ENCODE measurements around the gene SMIM44. TPM values are rescaled to one million over a fixed set of nuclear protein-coding genes. Genes with fewer than 3 reads are reported as not detected.

SMIM44 gene
- polyA plus RNA-seq, 1 donor, result 1.6 TPM

DNA sequence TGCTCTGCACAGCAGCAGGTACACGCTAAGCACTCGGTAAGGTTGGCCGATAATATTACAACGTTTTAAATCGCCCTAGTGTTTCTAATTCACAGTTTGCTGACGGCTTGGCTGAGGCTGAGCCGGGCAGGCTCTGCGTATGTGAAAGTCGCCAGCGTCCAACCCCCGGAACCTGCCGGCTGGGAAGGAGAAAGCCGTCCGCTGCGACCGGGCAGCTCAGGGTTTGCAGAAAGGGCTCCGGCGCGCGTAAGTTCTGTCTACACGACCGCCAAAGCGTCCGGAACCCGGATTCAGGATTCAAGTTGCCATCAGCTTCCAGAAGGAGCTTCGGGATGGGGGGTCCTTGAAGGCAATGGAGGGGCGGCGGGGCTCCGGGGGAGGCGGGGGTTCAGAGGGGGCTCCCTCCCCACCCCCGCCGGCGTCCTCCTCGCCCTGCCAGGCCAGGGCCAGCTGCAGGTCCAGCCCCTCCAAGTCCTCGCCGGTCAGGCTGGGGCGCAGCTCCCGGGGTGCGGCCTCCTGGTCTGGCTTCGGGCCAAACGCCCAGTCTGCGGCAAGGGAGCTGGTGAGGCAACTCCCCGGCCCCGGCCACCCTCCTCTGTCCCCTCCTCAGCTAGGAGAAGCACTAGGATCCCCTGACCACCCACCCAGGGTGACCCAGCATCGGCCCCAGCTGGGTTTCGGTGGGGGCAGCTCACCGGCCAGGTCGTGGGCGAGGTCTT lies 575 bp downstream of the SMIM44 start:
- peak overlapping the region; percentile 92 for H3K27ac ChIP-seq (ENCODE audit: low read length)
- H3K4me3 ChIP-seq (ENCODE audit: low read length), result no peak overlapping the region
- H3K4me1 ChIP-seq (ENCODE audit: control insufficient read depth, insufficient read depth, low read length), result peaks cover 30% of the 10 kb centered on the region
- DNase-seq, result no peak
- H3K36me3 ChIP-seq (ENCODE audit: control insufficient read depth, insufficient read depth, low read length), result peaks cover 2% of the 10 kb centered on the region
- H3K27me3 ChIP-seq (ENCODE audit: control insufficient read depth, insufficient read depth, low read length), result peaks cover 5% of the 10 kb centered on the region
- WGBS (ENCODE audit: insufficient coverage, low lambda C conversion rate), result 96% methylated on average over 5 of the region's 49 CpGs
- peaks cover 8% of the 10 kb centered on the region for H3K9me3 ChIP-seq (ENCODE audit: control insufficient read depth, low read depth, low read length)

DNA sequence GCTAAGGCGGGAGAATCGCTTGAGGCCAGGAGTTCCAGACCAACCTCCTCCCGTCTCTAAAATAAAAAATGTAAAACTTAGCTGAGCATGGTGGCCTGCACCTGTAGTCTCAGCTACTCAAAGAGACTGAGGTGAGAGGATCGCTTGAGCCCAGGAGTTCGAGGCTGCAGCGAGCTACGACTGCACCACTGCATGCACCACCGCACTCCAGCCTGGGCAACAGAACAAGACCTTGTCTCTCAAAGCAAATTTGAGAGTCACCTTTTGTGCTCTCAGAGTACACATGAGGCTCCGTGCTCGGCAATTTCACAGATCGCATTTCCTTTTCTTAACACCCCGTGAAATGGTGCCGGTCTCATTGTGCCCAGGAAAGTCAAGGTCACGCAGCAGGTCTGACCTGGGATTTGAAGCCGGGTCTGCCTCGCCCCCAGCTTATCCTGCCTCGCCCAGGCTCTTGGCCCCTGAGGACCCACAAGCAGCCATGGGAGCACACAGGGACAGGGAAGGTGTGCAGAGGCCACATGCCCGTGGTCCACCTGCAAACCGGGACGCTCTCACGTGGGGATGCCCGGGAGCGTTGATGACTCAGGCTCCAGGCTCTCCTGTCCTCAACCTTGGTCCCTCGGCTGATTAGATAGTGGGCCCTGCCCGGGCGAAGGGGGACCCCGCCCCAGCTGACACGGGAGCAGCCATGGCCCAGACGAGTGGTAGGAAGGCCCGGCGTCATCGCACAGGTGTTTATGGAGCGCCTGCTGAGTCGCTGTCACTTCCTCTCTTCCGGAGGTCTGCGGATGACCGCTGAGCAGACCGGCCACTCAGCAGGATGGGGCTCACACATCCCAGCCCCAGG lies 1.8 kb downstream of the SMIM44 start:
- Histone ChIP-seq H3K36me3 (ENCODE audit: control insufficient read depth, insufficient read depth, low read length) (peaks cover 7% of the 10 kb centered on the region), H3K9me3 (ENCODE audit: control insufficient read depth, low read depth, low read length) (peaks cover 10% of the 10 kb centered on the region), H3K4me1 (ENCODE audit: control insufficient read depth, insufficient read depth, low read length) (peaks cover 30% of the 10 kb centered on the region), H3K4me3 (ENCODE audit: low read length) (no peak overlapping the region), H3K27me3 (ENCODE audit: control insufficient read depth, insufficient read depth, low read length) (peaks cover 5% of the 10 kb centered on the region), H3K27ac (ENCODE audit: low read length) (peak overlapping the region; percentile 92)
- no CpG with 5 or more reads among the region's 38 CpGs for WGBS (ENCODE audit: insufficient coverage, low lambda C conversion rate)
- peak; percentile 95 to 97 for DNase-seq

DNA sequence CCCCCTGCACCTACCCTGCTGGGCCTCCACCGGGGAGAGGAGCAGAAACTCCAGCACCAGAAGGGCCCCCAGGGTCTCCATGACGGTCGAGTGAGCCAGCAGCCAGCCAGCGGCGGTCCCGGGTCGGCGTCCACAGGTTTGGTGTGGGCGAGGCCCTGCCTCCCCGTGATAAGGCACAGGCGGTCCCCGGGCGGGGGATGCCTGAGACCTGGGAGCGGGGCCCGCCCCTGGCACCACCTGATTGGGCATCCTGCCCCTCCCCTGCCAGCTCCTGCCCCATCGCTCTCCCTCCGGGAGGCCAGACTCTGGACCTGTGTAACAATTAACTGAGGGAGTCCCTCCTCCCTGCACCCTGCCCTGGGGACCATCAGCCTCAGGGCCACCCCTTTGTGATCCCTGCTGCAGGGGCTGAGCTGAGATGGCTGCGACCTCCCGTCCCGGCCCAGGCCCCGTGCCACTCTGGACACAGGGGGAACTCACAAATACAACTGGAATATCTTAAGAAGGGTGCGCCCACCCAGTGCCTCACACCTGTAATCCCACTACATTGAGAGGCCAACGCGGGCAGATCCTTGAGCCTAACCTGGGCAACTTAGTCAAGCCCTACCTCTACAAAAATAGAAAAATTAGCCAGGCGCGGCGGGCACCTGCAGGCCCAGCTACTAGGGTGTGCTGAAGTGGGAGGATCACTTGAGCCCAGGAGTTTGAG lies 2.7 kb downstream of the SMIM44 start, which contains the start of gene SMIM24:
Gene SMIM24 (minus strand): TSS at position 143 of the 709 bp plus-strand sequence. CDS start 62 bp downstream, at position 81.
- peaks cover 5% of the 10 kb centered on the region for H3K27me3 ChIP-seq (ENCODE audit: control insufficient read depth, insufficient read depth, low read length)
- WGBS (ENCODE audit: insufficient coverage, low lambda C conversion rate), result no CpG with 5 or more reads among the region's 27 CpGs
- H3K27ac ChIP-seq (ENCODE audit: low read length), result peak within 1 kb of the TSS; percentile 92
- peaks cover 30% of the 10 kb centered on the region for H3K4me1 ChIP-seq (ENCODE audit: control insufficient read depth, insufficient read depth, low read length)
- H3K4me3 ChIP-seq (ENCODE audit: low read length), result peak within 1 kb of the TSS; percentile 58
- H3K36me3 ChIP-seq (ENCODE audit: control insufficient read depth, insufficient read depth, low read length), result peaks cover 15% of the 10 kb centered on the region
- DNase-seq, result peak; percentile 96 to 98
- peaks cover 10% of the 10 kb centered on the region for H3K9me3 ChIP-seq (ENCODE audit: control insufficient read depth, low read depth, low read length)

DNA sequence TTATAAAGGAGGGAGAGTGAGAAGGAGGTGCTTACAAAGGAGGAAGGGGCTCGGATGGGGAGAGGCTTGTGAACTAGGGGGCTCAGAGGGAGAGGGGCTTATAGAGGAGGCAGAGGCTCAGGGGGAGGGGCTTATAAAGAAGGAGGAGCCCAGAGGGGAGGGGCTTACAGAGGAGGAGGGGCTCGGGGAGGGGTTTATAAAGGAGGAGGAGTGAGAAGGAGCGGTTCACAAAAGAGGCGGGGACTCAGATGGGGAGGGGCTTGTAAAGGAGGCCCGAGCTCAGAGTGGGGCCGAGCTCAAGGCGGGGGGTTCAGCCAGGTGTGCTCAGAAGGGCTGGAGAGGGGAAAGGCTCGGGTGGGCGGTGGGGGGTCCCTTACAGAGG lies 3.4 kb downstream of the SMIM44 start:
- DNase-seq, result peak; percentile 77 to 84
- Histone ChIP-seq H3K9me3 (ENCODE audit: control insufficient read depth, low read depth, low read length) (peaks cover 10% of the 10 kb centered on the region), H3K4me3 (ENCODE audit: low read length) (peak overlapping the region; percentile 58), H3K4me1 (ENCODE audit: control insufficient read depth, insufficient read depth, low read length) (peaks cover 35% of the 10 kb centered on the region), H3K27ac (ENCODE audit: low read length) (peak overlapping the region; percentile 92), H3K27me3 (ENCODE audit: control insufficient read depth, insufficient read depth, low read length) (peaks cover 5% of the 10 kb centered on the region), H3K36me3 (ENCODE audit: control insufficient read depth, insufficient read depth, low read length) (peaks cover 22% of the 10 kb centered on the region)
- 17% methylated on average over 1 of the region's 9 CpGs for WGBS (ENCODE audit: insufficient coverage, low lambda C conversion rate)

DNA sequence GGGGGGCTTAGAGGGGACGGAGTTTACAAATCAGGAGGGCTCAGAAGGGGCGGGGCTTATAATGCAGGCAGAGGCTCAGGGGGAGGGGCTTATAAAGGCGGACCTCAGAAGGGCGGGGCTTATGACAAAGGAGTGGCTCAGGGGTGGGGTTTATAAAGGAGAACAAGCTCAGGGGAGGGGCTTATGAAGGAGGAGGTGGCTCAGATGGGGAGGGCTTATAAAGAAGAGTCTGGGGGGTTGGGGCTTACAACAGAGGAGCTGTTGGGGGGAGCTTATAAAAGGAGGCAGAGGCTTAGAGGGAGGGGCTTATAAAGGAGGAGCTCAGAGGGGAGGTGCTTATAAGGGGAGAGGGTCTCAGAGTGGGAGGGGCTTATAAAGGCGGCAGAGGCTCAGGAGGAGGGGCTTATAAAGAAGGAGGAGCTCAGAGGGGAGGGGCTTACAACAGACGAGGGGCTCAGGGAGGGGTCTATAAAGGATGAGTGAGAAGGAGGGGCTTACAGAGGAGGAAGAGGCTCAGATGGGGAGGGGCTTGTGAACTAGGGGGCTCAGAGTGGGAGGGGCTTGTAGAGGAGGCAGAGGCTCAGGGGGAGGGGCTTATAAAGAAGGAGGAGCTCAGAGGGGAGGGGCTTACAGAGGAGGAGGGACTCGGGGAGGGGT lies 3.9 kb downstream of the SMIM44 start:
- H3K4me1 ChIP-seq (ENCODE audit: control insufficient read depth, insufficient read depth, low read length), result peaks cover 41% of the 10 kb centered on the region
- DNase-seq, result peak; percentile 77 to 81
- peak overlapping the region; percentile 92 for H3K27ac ChIP-seq (ENCODE audit: low read length)
- 100% methylated on average over 1 of the region's 7 CpGs for WGBS (ENCODE audit: insufficient coverage, low lambda C conversion rate)
- H3K4me3 ChIP-seq (ENCODE audit: low read length), result peak overlapping the region; percentile 58
- peaks cover 10% of the 10 kb centered on the region for H3K9me3 ChIP-seq (ENCODE audit: control insufficient read depth, low read depth, low read length)
- H3K36me3 ChIP-seq (ENCODE audit: control insufficient read depth, insufficient read depth, low read length), result peaks cover 28% of the 10 kb centered on the region
- peaks cover 5% of the 10 kb centered on the region for H3K27me3 ChIP-seq (ENCODE audit: control insufficient read depth, insufficient read depth, low read length)

DNA sequence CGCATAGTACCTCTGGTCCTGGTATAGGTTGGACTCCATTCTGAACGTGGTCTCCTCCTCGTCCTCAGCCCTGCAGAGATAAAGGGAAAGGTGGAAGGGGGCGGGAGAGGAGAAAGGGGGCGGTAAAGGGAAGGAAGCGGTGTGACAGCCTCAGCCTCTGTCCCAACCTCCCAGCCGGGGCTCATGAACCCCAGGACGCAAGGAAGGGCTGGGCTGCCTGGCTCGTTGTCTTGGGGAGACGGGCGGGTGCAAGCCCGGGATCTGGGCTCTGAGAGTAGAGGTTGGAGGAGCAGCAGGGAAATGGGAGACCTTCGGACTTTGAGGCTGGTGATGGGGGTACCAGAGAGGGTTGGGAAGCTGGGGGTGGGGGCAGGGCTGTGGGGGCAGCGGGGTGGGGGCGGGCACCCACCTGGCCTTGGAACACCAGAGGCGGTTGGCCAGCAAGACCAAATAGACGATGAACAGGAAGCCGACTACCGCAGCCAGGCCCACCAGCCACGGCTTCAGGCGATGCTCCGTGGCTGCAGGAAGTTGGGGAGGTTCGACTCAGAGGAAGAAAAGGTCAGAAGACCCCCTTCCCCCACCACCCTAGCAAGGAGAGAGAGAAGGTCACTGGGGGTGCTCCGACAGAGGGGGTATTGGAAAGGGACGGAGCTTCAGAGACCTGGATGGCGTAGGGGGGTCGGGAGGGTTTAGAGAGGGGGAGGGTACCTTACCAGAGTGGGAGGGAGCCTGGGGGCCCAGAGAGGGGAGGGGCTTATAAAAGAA lies 4.6 kb downstream of the SMIM44 start:
- Histone ChIP-seq H3K36me3 (ENCODE audit: control insufficient read depth, insufficient read depth, low read length) (peaks cover 29% of the 10 kb centered on the region), H3K4me3 (ENCODE audit: low read length) (peak overlapping the region; percentile 58), H3K27ac (ENCODE audit: low read length) (peak overlapping the region; percentile 92), H3K9me3 (ENCODE audit: control insufficient read depth, low read depth, low read length) (peaks cover 10% of the 10 kb centered on the region), H3K4me1 (ENCODE audit: control insufficient read depth, insufficient read depth, low read length) (peaks cover 45% of the 10 kb centered on the region), H3K27me3 (ENCODE audit: control insufficient read depth, insufficient read depth, low read length) (peaks cover 5% of the 10 kb centered on the region)
- DNase-seq, result peak; percentile 48 to 73
- no CpG with 5 or more reads among the region's 27 CpGs for WGBS (ENCODE audit: insufficient coverage, low lambda C conversion rate)

DNA sequence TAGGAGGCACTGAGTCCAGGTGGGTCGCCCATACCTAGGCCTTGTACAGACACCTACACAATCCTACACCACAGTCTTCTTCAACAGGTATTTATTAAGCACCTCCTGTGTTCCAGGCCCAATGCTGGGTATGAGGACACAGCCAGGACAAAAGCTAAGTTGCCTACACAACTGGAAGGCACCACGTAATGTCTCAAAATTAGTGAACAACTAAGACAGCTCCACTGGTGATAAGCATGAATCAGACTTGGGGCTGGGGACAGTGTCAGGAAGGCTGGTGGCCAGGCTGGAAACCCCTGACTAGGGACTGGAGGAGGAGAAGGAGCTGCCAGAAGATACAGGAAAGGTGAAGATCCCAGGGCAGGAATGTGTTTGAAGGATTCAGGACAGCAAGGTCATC lies 5.3 kb downstream of the SMIM44 start:
- DNase-seq, result no peak

DNA sequence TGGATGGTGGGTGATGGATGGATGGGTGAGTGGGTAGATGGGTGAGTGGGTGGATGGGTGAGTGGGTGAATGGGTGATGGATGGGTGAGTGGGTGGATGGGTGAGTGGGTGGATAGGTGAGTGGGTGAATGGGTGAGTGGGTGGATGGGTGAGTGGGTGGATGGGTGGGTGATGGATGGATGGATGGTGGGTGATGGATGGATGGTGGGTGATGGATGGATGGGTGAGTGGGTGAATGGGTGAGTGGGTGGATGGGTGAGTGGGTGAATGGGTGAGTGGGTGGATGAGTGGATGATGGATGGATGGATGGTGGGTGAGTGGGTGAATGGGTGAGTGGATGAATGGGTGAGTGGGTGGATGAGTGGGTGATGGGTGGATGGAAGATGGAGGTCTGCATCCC lies 5.7 kb downstream of the SMIM44 start:
- no peak for DNase-seq
- Histone ChIP-seq H3K36me3 (ENCODE audit: control insufficient read depth, insufficient read depth, low read length) (peaks cover 31% of the 10 kb centered on the region), H3K27me3 (ENCODE audit: control insufficient read depth, insufficient read depth, low read length) (peaks cover 5% of the 10 kb centered on the region), H3K4me1 (ENCODE audit: control insufficient read depth, insufficient read depth, low read length) (peaks cover 55% of the 10 kb centered on the region), H3K9me3 (ENCODE audit: control insufficient read depth, low read depth, low read length) (peaks cover 4% of the 10 kb centered on the region), H3K27ac (ENCODE audit: low read length) (no peak overlapping the region), H3K4me3 (ENCODE audit: low read length) (no peak overlapping the region)

More for the DNA sequence above, 5.3 kb downstream of the SMIM44 start:
- Histone ChIP-seq H3K4me3 (ENCODE audit: low read length) (peak overlapping the region; percentile 20), H3K4me1 (ENCODE audit: control insufficient read depth, insufficient read depth, low read length) (peaks cover 51% of the 10 kb centered on the region), H3K9me3 (ENCODE audit: control insufficient read depth, low read depth, low read length) (peaks cover 8% of the 10 kb centered on the region), H3K27me3 (ENCODE audit: control insufficient read depth, insufficient read depth, low read length) (peaks cover 5% of the 10 kb centered on the region), H3K27ac (ENCODE audit: low read length) (peak overlapping the region; percentile 92), H3K36me3 (ENCODE audit: control insufficient read depth, insufficient read depth, low read length) (peaks cover 29% of the 10 kb centered on the region)
- no CpG with 5 or more reads among the region's 2 CpGs for WGBS (ENCODE audit: insufficient coverage, low lambda C conversion rate)

DNA sequence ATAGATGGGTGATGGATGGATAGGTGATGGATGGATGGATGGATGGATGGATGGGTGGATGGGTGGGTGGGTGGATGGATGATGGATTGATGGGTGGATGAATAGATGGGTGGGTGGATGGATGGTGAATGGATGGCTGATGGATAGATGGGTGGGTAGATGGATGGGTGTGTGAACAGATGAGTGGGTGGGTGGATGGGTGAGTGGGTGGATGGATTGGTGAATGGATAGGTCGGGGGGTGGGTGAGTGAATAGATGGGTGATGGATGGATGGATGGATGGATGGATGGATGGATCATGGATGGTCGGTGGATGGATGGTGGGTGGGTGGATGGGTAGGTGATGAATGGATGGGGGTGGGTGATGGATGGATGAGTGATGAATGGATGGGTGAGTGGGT lies 6.4 kb downstream of the SMIM44 start:
- WGBS (ENCODE audit: insufficient coverage, low lambda C conversion rate), result 100% methylated on average over 1 of the region's 2 CpGs
- no peak overlapping the region for H3K27ac ChIP-seq (ENCODE audit: low read length)
- H3K4me3 ChIP-seq (ENCODE audit: low read length), result no peak overlapping the region
- peaks cover 31% of the 10 kb centered on the region for H3K36me3 ChIP-seq (ENCODE audit: control insufficient read depth, insufficient read depth, low read length)
- DNase-seq, result no peak
- H3K4me1 ChIP-seq (ENCODE audit: control insufficient read depth, insufficient read depth, low read length), result peaks cover 53% of the 10 kb centered on the region
- peaks cover 2% of the 10 kb centered on the region for H3K9me3 ChIP-seq (ENCODE audit: control insufficient read depth, low read depth, low read length)
- peaks cover 2% of the 10 kb centered on the region for H3K27me3 ChIP-seq (ENCODE audit: control insufficient read depth, insufficient read depth, low read length)
